BLaER1 (cell line): Measurements from ENCODE around the gene S100A5.
"Not testable (repeated sequence)": the region's sequence is repeated elsewhere in the genome, so short reads cannot be mapped to it uniquely, and the experiment has no call there.

Experiments used
- H3K27ac ChIP-seq: shearing (Covaris generic); formaldehyde crosslinking; 2 replicates; pipeline ENCODE4 v1.8.1; 2022
- H3K27me3 ChIP-seq: shearing (Covaris generic); formaldehyde crosslinking; 2 replicates; pipeline ENCODE4 v1.8.1; 2022
- H3K36me3 ChIP-seq: shearing (Covaris generic); formaldehyde crosslinking; 2 replicates; pipeline ENCODE4 v1.8.1; 2022
- H3K4me1 ChIP-seq: shearing (Covaris generic); formaldehyde crosslinking; 2 replicates; pipeline ENCODE4 v1.8.1; 2022
- H3K4me2 ChIP-seq: shearing (Covaris generic); formaldehyde crosslinking; 2 replicates; pipeline ENCODE4 v1.8.1; 2022
- H3K4me3 ChIP-seq: shearing (Covaris generic); formaldehyde crosslinking; 2 replicates; pipeline ENCODE4 v1.8.1; 2022
- H3K9ac ChIP-seq: shearing (Covaris generic); formaldehyde crosslinking; 2 replicates; pipeline ENCODE4 v1.8.1; 2022
- H3K9me3 ChIP-seq: shearing (Covaris generic); formaldehyde crosslinking; 2 replicates; pipeline ENCODE4 v1.8.1; 2022
- H4K20me1 ChIP-seq: shearing (Covaris generic); formaldehyde crosslinking; 2 replicates; pipeline ENCODE4 v1.8.1; 2022
- Cebpa-rat ChIP-seq: shearing (Covaris generic); IDR thresholded peaks from 2 replicates; pipeline ENCODE4 v1.8.1; 2022

The S100A5 gene

DNA sequence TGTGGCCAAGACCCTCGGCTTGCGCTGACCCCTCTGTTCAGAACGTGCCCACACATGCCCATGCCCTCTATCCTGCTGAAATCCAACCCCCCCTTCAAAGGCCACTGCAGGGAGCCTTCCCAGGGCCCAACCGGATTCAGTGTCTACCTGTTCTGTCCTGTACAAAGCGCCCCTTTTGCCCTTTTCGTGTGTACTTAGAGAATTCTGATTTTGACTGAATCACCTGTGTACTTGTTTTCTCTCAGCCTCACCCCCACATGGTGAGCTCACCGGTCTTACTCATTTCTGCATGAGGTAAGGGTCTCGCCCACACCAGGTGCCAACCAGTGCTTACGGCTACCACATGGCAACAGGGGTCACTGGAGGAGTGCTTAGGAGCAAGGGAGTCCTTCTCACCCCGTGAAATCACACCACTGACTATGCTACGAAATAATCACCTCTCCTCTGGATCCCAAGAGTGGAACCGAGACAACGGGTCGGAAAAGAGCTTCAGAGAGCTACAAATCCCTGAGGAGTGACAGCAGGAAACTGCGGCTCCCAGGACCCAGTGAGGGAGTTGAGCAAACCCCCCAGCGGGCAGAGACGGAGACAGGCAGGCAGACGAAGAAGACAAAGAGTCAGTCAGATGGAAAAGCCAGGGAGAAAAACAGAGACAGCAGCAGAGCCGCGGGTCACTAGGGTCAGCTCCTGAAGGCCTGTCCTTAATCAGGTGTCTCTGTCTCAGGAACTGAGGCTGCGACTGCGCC, 27.1 kb upstream of the S100A5 start:
- no peaks in the 10 kb centered on the region for H3K27me3 ChIP-seq
- peak overlapping the region; percentile 87 for H3K27ac ChIP-seq
- no peaks in the 10 kb centered on the region for H4K20me1 ChIP-seq
- H3K4me3 ChIP-seq, result peak overlapping the region; percentile 61
- peaks cover 63% of the 10 kb centered on the region for H3K4me1 ChIP-seq
- peak; percentile 42; the same call in 1 of the 2 replicates for TF ChIP-seq Cebpa-rat
- no peaks in the 10 kb centered on the region for H3K9me3 ChIP-seq
- H3K9ac ChIP-seq, result peak overlapping the region; percentile 76
- peak overlapping the region; percentile 100 for H3K4me2 ChIP-seq
- H3K36me3 ChIP-seq, result no peaks in the 10 kb centered on the region

- Histone ChIP-seq H3K4me1 (peaks cover 54% of the 10 kb centered on the region), H3K9me3 (no peaks in the 10 kb centered on the region), H4K20me1 (no peaks in the 10 kb centered on the region), H3K9ac (peak overlapping the region; percentile 53; the same call in 1 of the 2 replicates), H3K36me3 (no peaks in the 10 kb centered on the region), H3K27ac (peak overlapping the region; percentile 77), H3K27me3 (no peaks in the 10 kb centered on the region), H3K4me3 (no peak overlapping the region), H3K4me2 (peak overlapping the region; percentile 100)
- TF ChIP-seq Cebpa-rat, result no peak
Measured at GRCh38 chr1:153566414-153567371, 26.0 kb upstream of the S100A5 start.

- H3K4me3 ChIP-seq, result no peak within 1 kb of the TSS
- H3K9me3 ChIP-seq, result no peaks in the 10 kb centered on the region
- no peaks in the 10 kb centered on the region for H4K20me1 ChIP-seq
- H3K36me3 ChIP-seq, result no peaks in the 10 kb centered on the region
- H3K4me2 ChIP-seq, result peak within 1 kb of the TSS; percentile 100
- no peaks in the 10 kb centered on the region for H3K27me3 ChIP-seq
- H3K9ac ChIP-seq, result peak within 1 kb of the TSS; percentile 53; the same call in 1 of the 2 replicates
- H3K4me1 ChIP-seq, result peaks cover 54% of the 10 kb centered on the region
- TF ChIP-seq Cebpa-rat, result no peak
- peak within 1 kb of the TSS; percentile 77 for H3K27ac ChIP-seq
Measured at GRCh38 chr1:153565529-153566374, 25.0 kb upstream of the S100A5 start, which contains the start of gene S100A2. S100A2 (minus strand) TSS chr1:153565844; CDS start chr1:153563877, 1,967 bp downstream.

- no peak overlapping the region; the same call in 1 of the 2 replicates for H3K27ac ChIP-seq
- no peaks in the 10 kb centered on the region for H4K20me1 ChIP-seq
- H3K4me3 ChIP-seq, result no peak overlapping the region
- no peaks in the 10 kb centered on the region for H3K36me3 ChIP-seq
- H3K4me2 ChIP-seq, result no peak overlapping the region
- no peaks in the 10 kb centered on the region for H3K27me3 ChIP-seq
- H3K4me1 ChIP-seq, result peaks cover 53% of the 10 kb centered on the region
- no peak overlapping the region for H3K9ac ChIP-seq
- TF ChIP-seq Cebpa-rat, result no peak
- H3K9me3 ChIP-seq, result no peaks in the 10 kb centered on the region
Measured at GRCh38 chr1:153563991-153564390, 23.3 kb upstream of the S100A5 start.

GRCh38 chr1:153563483-153563901, 22.8 kb upstream of the S100A5 start:
- no peak for TF ChIP-seq Cebpa-rat
- Histone ChIP-seq H3K9me3 (no peaks in the 10 kb centered on the region), H3K27me3 (no peaks in the 10 kb centered on the region), H3K4me1 (peaks cover 48% of the 10 kb centered on the region), H3K9ac (no peak overlapping the region), H3K36me3 (no peaks in the 10 kb centered on the region), H3K4me2 (no peak overlapping the region), H3K27ac (no peak overlapping the region), H3K4me3 (no peak overlapping the region), H4K20me1 (no peaks in the 10 kb centered on the region)

GRCh38 chr1:153562021-153562420, 21.3 kb upstream of the S100A5 start:
- H3K9ac ChIP-seq, H3K4me2 ChIP-seq, H3K27ac ChIP-seq, H3K9me3 ChIP-seq, H3K4me3 ChIP-seq, H4K20me1 ChIP-seq, H3K27me3 ChIP-seq, H3K36me3 ChIP-seq: not testable (repeated sequence)
- H3K4me1 ChIP-seq, result peaks cover 34% of the 10 kb centered on the region

GRCh38 chr1:153561466-153561985, 20.8 kb upstream of the S100A5 start:
- Histone ChIP-seq H3K27me3 (no peaks in the 10 kb centered on the region), H3K4me2 (no peak overlapping the region), H3K4me3 (no peak overlapping the region), H3K9ac (no peak overlapping the region), H3K27ac (no peak overlapping the region), H3K9me3 (no peaks in the 10 kb centered on the region), H4K20me1 (no peaks in the 10 kb centered on the region), H3K36me3 (no peaks in the 10 kb centered on the region), H3K4me1 (peaks cover 29% of the 10 kb centered on the region)
- TF ChIP-seq Cebpa-rat, result no peak

GRCh38 chr1:153560771-153561465, 20.2 kb upstream of the S100A5 start:
- Histone ChIP-seq H3K27me3 (no peaks in the 10 kb centered on the region), H3K4me2 (no peak overlapping the region), H3K36me3 (no peaks in the 10 kb centered on the region), H3K4me1 (peaks cover 23% of the 10 kb centered on the region), H3K27ac (no peak overlapping the region), H3K9ac (no peak overlapping the region), H3K9me3 (no peaks in the 10 kb centered on the region), H4K20me1 (no peaks in the 10 kb centered on the region), H3K4me3 (no peak overlapping the region)
- no peak for TF ChIP-seq Cebpa-rat
